K562 (cell line): Measurements from ENCODE around the gene HOXD13.

Source experiments
- BMI1 ChIP-seq: fragments of 150-350 bp; IDR thresholded peaks from 2 replicates; pipeline ENCODE4 v1.6.1; 2014; ENCODE audit warnings: low read length
- CREB1 ChIP-seq, 2 experiments: sonication (generic) in 1 of 2; formaldehyde crosslinking in 1 of 2; IDR thresholded peaks; 2 replicates each; pipeline versions ENCODE4 v1.6.1 to v1.8.0; 2012 to 2022; ENCODE audit warnings: inconsistent platforms in 1 of 2, mild to moderate bottlenecking in 1 of 2, missing genetic modification reagents in 1 of 2, moderate library complexity in 1 of 2
- DPF2 ChIP-seq: fragments of 450-650 bp; IDR thresholded peaks from 2 replicates; pipeline ENCODE4 v1.6.1; 2016
- ILF3 ChIP-seq: fragments of 450-650 bp; IDR thresholded peaks from 2 replicates; pipeline ENCODE4 v1.6.1; 2018; ENCODE audit warnings: antibody characterized with exemption, mild to moderate bottlenecking, moderate library complexity, borderline replicate concordance
- KLF10 ChIP-seq: fragments of 250-450 bp; sonication (Bioruptor Pico); IDR thresholded peaks from 2 replicates; pipeline ENCODE4 v1.6.1; 2021; ENCODE audit warnings: matching md5 sums
- NR4A1 ChIP-seq, 2 experiments: fragments of 250-450 bp in 1 of 2; fragments of 450-650 bp in 1 of 2; sonication (Bioruptor Pico) in 1 of 2; IDR thresholded peaks; 2 replicates each; pipeline versions ENCODE4 v1.4.0 to v1.6.1; 2016 to 2020; ENCODE audit warnings: mild to moderate bottlenecking in 2 of 2, missing compliant biosample characterization in 1 of 2, missing genetic modification characterization in 1 of 2, moderate library complexity in 1 of 2
- RBFOX2 ChIP-seq: fragments of 200-400 bp; formaldehyde crosslinking; IDR thresholded peaks from 2 replicates; pipeline ENCODE4 v1.6.1; 2017; ENCODE audit warnings: low read depth, mild to moderate bottlenecking, low read length, moderate library complexity
- TCF7 ChIP-seq: sonication (generic); IDR thresholded peaks from 2 replicates; pipeline ENCODE4 v1.6.1; 2016; ENCODE audit warnings: antibody characterized with exemption, borderline replicate concordance
- TF ChIP-seq, protein P1 (sequence below): fragments of 450-650 bp; IDR thresholded peaks from 2 replicates; pipeline ENCODE4 v1.6.1; 2016; ENCODE audit warnings: mild to moderate bottlenecking
- TF ChIP-seq, protein P2 (sequence below), 2 experiments: fragments of 450-650 bp in 1 of 2; sonication (generic) in 1 of 2; formaldehyde crosslinking; conservative IDR thresholded peaks; 2 replicates each; pipeline versions ENCODE4 v1.4.0 to v1.8.1; 2020 to 2022; ENCODE audit warnings: mild to moderate bottlenecking in 1 of 2, missing genetic modification reagents in 1 of 2

DNA sequence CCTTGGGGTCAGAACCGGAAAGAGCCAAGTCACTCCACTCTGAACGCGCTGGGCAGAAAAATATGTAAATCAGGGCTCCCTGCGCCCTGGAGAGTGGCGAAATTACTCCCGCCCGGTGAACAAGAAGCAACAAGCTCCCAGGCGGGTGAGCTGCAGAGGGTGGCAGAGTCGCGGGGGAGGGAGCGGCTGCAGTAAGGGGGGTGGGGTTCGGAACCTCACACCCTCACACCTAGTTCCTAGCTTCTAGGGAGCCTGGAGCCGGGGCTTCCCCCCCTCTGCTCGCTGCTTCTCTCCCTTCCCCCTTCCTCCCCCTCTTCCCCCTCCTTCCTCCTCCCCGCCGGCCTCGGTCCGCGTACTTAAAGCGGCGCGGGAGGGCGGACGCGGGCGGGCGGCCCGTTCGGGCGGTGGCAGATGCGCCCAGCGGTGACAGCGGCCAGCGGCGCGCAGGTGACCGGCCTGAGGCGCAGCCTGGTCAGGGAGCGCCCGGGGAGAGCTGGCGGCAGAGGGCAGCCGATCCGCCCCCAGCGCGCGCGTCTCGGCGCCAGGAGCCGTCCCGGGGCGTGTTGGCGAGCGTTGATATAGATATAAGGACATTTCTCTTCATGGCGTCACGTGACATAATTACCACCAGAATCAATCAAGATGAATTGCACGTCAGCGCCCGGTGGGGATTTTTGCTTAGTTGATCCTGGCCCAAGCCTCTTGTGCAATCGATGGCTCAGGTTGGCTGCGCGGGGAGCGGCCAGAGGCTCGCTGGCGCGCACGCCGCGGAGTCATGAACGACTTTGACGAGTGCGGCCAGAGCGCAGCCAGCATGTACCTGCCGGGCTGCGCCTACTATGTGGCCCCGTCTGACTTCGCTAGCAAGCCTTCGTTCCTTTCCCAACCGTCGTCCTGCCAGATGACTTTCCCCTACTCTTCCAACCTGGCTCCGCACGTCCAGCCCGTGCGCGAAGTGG is 14.3 kb downstream of the HOXD13 start, which contains the start of gene HOXD11:
- no peak for TF ChIP-seq ILF3
- TF ChIP-seq, protein P1, sequence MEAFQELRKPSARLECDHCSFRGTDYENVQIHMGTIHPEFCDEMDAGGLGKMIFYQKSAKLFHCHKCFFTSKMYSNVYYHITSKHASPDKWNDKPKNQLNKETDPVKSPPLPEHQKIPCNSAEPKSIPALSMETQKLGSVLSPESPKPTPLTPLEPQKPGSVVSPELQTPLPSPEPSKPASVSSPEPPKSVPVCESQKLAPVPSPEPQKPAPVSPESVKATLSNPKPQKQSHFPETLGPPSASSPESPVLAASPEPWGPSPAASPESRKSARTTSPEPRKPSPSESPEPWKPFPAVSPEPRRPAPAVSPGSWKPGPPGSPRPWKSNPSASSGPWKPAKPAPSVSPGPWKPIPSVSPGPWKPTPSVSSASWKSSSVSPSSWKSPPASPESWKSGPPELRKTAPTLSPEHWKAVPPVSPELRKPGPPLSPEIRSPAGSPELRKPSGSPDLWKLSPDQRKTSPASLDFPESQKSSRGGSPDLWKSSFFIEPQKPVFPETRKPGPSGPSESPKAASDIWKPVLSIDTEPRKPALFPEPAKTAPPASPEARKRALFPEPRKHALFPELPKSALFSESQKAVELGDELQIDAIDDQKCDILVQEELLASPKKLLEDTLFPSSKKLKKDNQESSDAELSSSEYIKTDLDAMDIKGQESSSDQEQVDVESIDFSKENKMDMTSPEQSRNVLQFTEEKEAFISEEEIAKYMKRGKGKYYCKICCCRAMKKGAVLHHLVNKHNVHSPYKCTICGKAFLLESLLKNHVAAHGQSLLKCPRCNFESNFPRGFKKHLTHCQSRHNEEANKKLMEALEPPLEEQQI: no peak
- no peak for TF ChIP-seq NR4A1 (CRISPR knock-in tag; IDR thresholded peaks at IDR 0.05)
- no peak for TF ChIP-seq NR4A1 (tag; IDR thresholded peaks at IDR 0.05)
- no peak for TF ChIP-seq TCF7
- no peak for TF ChIP-seq RBFOX2
- no peak for TF ChIP-seq BMI1
- no peak for TF ChIP-seq KLF10 (CRISPR knock-in tag)
- no peak for TF ChIP-seq DPF2
- TF ChIP-seq CREB1 (IDR thresholded peaks at IDR 0.05): no peak
- no peak for TF ChIP-seq CREB1 (CRISPR knock-in tag; IDR thresholded peaks at IDR 0.05)
- TF ChIP-seq, protein P2, sequence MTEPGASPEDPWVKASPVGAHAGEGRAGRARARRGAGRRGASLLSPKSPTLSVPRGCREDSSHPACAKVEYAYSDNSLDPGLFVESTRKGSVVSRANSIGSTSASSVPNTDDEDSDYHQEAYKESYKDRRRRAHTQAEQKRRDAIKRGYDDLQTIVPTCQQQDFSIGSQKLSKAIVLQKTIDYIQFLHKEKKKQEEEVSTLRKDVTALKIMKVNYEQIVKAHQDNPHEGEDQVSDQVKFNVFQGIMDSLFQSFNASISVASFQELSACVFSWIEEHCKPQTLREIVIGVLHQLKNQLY (CRISPR knock-in tag; conservative IDR thresholded peaks at IDR 0.05): no peak
